ENCODE measurements around the gene CEMIP2. TPM values are rescaled to one million over a fixed set of nuclear protein-coding genes. Genes with fewer than 3 reads are reported as not detected.

CEMIP2 gene
- total and polyA plus RNA-seq, 10 of the 15 experiments (the other 5 are each of a cell fraction or from before 2014, with no cell fraction given), result 0.50 to 19.2 (median 1.2) TPM

DNA sequence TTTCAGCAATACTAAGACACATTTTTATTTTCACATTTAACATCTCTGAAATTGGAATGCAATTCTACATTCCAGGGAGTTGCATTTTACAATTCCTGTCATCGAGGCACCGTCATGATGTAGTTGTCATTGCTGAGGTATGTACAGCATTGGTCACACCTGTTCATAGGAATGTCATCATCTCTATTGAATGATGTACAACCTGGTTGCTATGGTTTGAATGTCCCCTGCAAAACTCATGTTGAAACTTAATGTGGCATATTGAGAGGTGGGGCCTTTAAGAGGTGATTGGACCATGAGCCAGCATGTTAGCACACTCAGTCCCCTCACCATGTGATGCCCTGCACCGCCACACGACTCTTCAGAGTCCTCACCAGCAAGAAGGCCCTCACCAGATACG, 103.1 kb downstream of the CEMIP2 start:
- no peak overlapping the region for H2AFZ ChIP-seq (ENCODE audit: control insufficient read depth, low read depth, low read length)
- intact Hi-C loops (cut with micrococcal nuclease; ENCODE audit: unreplicated experiment), result no loop called here
- 19% methylated on average over 5 of the region's 5 CpGs for WGBS (ENCODE audit: insufficient coverage, insufficient replicate concordance, low lambda C conversion rate, missing lambda C conversion rate)
- SMC1A ChIA-PET (ENCODE audit: uncharacterized antibody, unreplicated experiment), result no interaction called here
- ATAC-seq (no peak), DNase-seq (ENCODE audit: low read depth, low spot score) (no peak), FAIRE-seq (no peak)
- no peaks in the 10 kb centered on the region for H3K4me1 ChIP-seq (ENCODE audit: control insufficient read depth, insufficient read depth, low read length)
- no peak for TF ChIP-seq CBFB (IDR thresholded peaks at IDR 0.05; ENCODE audit: low read depth)
- no peak for TF ChIP-seq CREM (IDR thresholded peaks at IDR 0.05; ENCODE audit: low read depth)
- no peak for TF ChIP-seq BRCA1 (IDR thresholded peaks at IDR 0.05; ENCODE audit: low read depth, low read length)
- no peak for TF ChIP-seq SMAD5 (IDR thresholded peaks at IDR 0.05; ENCODE audit: low read depth)
- TF ChIP-seq SREBF2 (IDR thresholded peaks at IDR 0.05; ENCODE audit: low read length), result no peak
- TF ChIP-seq BHLHE40 (IDR thresholded peaks at IDR 0.05; ENCODE audit: borderline replicate concordance in 1 of 2, low read depth in 2 of 2, low read length in 1 of 2), result no peak
- no peak for TF ChIP-seq REST (IDR thresholded peaks at IDR 0.05; ENCODE audit: low read depth, low read length)
- no peaks in the 10 kb centered on the region for H3K36me3 ChIP-seq (ENCODE audit: control insufficient read depth in 2 of 2, insufficient read depth in 2 of 2, low read length in 1 of 2)
- no peak overlapping the region for H3K9ac ChIP-seq (ENCODE audit: control insufficient read depth, insufficient read depth, low read length)
- CTCF ChIA-PET, result no interaction called here
- RAD21 ChIA-PET (ENCODE audit: unreplicated experiment), result no interaction called here
- H3K4me2 ChIP-seq (ENCODE audit: control insufficient read depth, insufficient read depth), result no peak overlapping the region
- in situ Hi-C loops (cut with MboI), result no loop called here
- no peaks in the 10 kb centered on the region for H3K9me3 ChIP-seq (replicated peaks; ENCODE audit: control insufficient read depth, insufficient read depth, low read length)
- no peak overlapping the region for H3K27ac ChIP-seq (ENCODE audit: control insufficient read depth, insufficient read depth)
- no TSS peak for BruUV-seq (replicated peaks)
- H4K20me1 ChIP-seq (ENCODE audit: control insufficient read depth, insufficient read depth), result no peaks in the 10 kb centered on the region
- POLR2A ChIA-PET, result no interaction called here
- no peaks in the 10 kb centered on the region for H3K27me3 ChIP-seq (replicated peaks in 1 of 2; ENCODE audit: control insufficient read depth in 2 of 2, insufficient read depth in 2 of 2, low read length in 1 of 2)
- H3K79me2 ChIP-seq (ENCODE audit: control insufficient read depth, insufficient read depth, low read length), result no peaks in the 10 kb centered on the region
- H3K4me3 ChIP-seq, result no peak overlapping the region

Measured in GM12878 (cell line).